Osteocyte (in vitro differentiated cells): ENCODE measurements around the gene NUDT6. TPM values are rescaled to one million over a fixed set of nuclear protein-coding genes. Genes with fewer than 3 reads are reported as not detected.

Source experiments
- DNase-seq: peaks from one replicate; pipeline ENCODE4 v3.0.0; 2021; ENCODE audit warnings: mixed read lengths; ENCODE audit not compliant: unreplicated experiment; ENCODE audit errors: extremely low spot score
- H3K27ac Mint-ChIP-seq: one replicate; pipeline ENCODE4 v1.8.0; 2021; ENCODE audit warnings: mild to moderate bottlenecking, mixed read lengths; ENCODE audit not compliant: unreplicated experiment
- H3K27me3 Mint-ChIP-seq: one replicate; pipeline ENCODE4 v1.8.0; 2021; ENCODE audit warnings: mixed read lengths; ENCODE audit not compliant: unreplicated experiment
- H3K36me3 Mint-ChIP-seq: one replicate; pipeline ENCODE4 v1.8.0; 2021; ENCODE audit warnings: mixed read lengths; ENCODE audit not compliant: unreplicated experiment
- H3K4me1 Mint-ChIP-seq: one replicate; pipeline ENCODE4 v1.8.0; 2021; ENCODE audit warnings: mixed read lengths; ENCODE audit not compliant: unreplicated experiment
- H3K4me3 Mint-ChIP-seq: one replicate; pipeline ENCODE4 v1.8.0; 2021; ENCODE audit warnings: mild to moderate bottlenecking, moderate library complexity, mixed read lengths; ENCODE audit not compliant: unreplicated experiment
- H3K9me3 Mint-ChIP-seq: one replicate; pipeline ENCODE4 v1.8.0; 2021; ENCODE audit warnings: mixed read lengths; ENCODE audit not compliant: unreplicated experiment
- total RNA-seq: library from RNA; stranded (reverse); gene quantifications from 2 replicates; pipeline ENCODE4 v1.2.1, GENCODE V29; 2021
- TF ChIP-seq, protein P1 (sequence below): fragments of 200-600 bp; sonication (generic); IDR thresholded peaks from 2 replicates; pipeline ENCODE4 v1.5.0; 2021; ENCODE audit warnings: antibody characterized with exemption, mild to moderate bottlenecking, moderate library complexity

Gene NUDT6
- total RNA-seq, 1 donor from 2014 or later = 4.8 TPM

DNA sequence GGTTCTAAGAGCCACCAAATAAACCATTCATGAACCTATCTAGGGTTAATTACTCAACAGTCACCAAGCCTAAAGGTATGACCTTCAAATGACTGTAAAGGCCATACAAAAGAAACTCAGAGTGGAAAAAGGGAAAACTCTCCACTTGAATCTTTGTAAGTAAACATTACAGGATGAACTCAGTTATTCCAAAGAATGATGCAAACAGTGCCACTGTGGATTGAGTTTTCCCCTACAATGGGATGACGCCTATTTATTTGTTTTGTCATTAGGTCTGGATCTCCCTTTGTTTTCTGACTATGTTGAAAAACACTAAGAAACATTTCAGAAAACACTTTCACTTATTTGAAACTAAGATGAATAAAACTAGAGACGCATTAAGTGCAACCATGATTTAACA, 12.7 kb downstream of the NUDT6 start:
- no peak for DNase-seq
- no peaks in the 10 kb centered on the region for H3K9me3 Mint-ChIP-seq
- H3K4me3 Mint-ChIP-seq = no peak overlapping the region
- H3K27me3 Mint-ChIP-seq = no peaks in the 10 kb centered on the region
- TF ChIP-seq, protein P1, sequence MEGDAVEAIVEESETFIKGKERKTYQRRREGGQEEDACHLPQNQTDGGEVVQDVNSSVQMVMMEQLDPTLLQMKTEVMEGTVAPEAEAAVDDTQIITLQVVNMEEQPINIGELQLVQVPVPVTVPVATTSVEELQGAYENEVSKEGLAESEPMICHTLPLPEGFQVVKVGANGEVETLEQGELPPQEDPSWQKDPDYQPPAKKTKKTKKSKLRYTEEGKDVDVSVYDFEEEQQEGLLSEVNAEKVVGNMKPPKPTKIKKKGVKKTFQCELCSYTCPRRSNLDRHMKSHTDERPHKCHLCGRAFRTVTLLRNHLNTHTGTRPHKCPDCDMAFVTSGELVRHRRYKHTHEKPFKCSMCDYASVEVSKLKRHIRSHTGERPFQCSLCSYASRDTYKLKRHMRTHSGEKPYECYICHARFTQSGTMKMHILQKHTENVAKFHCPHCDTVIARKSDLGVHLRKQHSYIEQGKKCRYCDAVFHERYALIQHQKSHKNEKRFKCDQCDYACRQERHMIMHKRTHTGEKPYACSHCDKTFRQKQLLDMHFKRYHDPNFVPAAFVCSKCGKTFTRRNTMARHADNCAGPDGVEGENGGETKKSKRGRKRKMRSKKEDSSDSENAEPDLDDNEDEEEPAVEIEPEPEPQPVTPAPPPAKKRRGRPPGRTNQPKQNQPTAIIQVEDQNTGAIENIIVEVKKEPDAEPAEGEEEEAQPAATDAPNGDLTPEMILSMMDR = no peak
- no peak overlapping the region for H3K27ac Mint-ChIP-seq
- peaks cover 15% of the 10 kb centered on the region for H3K36me3 Mint-ChIP-seq
- peaks cover 33% of the 10 kb centered on the region for H3K4me1 Mint-ChIP-seq

DNA sequence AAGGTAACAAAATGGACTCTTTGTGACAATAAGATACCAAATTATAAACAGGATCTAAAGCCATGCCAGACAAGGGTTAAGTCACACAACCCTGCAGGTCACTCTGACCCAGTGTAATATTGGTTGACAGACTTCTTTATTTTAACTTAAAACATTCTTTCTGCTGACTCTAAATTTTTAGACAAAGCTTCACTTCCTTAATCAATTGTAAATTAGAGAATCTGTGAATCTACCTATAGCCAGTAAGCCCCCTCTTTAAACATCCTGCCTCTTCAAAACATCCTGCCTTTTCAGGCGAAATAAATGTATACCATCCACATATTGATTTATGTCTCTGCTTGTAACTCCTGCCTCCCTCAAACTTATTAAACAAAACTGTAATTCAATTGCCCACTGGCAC, 14.2 kb downstream of the NUDT6 start:
- TF ChIP-seq, protein P1 = no peak
- H3K27me3 Mint-ChIP-seq = no peaks in the 10 kb centered on the region
- peaks cover 15% of the 10 kb centered on the region for H3K36me3 Mint-ChIP-seq
- DNase-seq = no peak
- H3K4me3 Mint-ChIP-seq = no peak overlapping the region
- H3K4me1 Mint-ChIP-seq = peaks cover 19% of the 10 kb centered on the region
- no peaks in the 10 kb centered on the region for H3K9me3 Mint-ChIP-seq
- no peak overlapping the region for H3K27ac Mint-ChIP-seq

DNA sequence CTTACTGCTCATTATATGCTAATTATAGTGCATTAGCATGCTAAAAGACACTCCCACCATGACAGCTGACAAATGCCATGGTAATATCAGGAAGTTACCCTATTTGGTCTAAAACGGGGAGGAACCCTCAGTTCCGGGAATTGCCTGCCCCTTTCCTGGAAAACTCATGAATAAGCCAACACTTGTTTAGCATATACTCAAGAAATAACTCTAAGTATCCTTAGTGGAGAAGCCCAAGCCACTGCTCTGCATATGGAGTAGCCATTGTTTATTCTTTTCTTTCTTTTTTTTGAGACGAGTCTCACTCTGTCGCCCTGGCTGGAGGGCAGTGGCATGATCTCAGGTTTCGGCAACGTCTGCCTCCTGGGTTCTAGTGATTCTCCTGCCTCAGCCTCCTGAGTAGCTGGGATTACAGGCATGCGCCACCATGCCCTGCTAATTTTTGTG, 15.5 kb downstream of the NUDT6 start:
- DNase-seq = no peak
- Mint-ChIP-seq H3K27me3 (no peaks in the 10 kb centered on the region), H3K36me3 (peaks cover 13% of the 10 kb centered on the region), H3K9me3 (no peaks in the 10 kb centered on the region), H3K4me1 (peaks cover 9% of the 10 kb centered on the region), H3K27ac (no peak overlapping the region), H3K4me3 (no peak overlapping the region)
- TF ChIP-seq, protein P1 = no peak

DNA sequence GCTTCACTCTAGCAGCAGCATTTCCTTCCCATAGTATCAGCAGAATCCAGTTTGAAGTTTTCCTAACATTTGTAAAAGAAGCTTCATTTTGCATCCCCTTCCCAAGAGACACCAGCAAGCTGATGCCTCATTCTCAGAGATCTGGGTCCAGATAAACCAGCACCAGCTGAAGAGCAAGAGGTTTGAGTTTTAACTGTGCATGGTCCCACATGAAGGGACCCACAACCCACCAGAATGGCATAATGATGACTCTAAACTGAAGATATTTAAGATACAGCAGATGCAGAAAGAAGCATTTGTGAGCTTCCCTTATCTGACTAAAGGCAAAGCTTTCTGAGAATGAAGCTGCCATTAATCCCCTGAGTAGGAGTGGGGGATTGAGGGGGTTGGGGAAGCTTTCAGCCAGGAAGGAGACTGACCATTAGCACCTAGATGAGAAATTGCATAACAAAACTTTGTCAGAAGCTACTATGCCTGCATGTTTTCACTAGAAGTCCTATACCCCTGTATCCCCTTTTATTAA, 18.6 kb downstream of the NUDT6 start:
- DNase-seq = no peak
- Mint-ChIP-seq H3K4me1 (peaks cover 17% of the 10 kb centered on the region), H3K9me3 (no peaks in the 10 kb centered on the region), H3K36me3 (peaks cover 7% of the 10 kb centered on the region), H3K4me3 (no peak overlapping the region), H3K27me3 (no peaks in the 10 kb centered on the region), H3K27ac (no peak overlapping the region)
- TF ChIP-seq, protein P1 = no peak

DNA sequence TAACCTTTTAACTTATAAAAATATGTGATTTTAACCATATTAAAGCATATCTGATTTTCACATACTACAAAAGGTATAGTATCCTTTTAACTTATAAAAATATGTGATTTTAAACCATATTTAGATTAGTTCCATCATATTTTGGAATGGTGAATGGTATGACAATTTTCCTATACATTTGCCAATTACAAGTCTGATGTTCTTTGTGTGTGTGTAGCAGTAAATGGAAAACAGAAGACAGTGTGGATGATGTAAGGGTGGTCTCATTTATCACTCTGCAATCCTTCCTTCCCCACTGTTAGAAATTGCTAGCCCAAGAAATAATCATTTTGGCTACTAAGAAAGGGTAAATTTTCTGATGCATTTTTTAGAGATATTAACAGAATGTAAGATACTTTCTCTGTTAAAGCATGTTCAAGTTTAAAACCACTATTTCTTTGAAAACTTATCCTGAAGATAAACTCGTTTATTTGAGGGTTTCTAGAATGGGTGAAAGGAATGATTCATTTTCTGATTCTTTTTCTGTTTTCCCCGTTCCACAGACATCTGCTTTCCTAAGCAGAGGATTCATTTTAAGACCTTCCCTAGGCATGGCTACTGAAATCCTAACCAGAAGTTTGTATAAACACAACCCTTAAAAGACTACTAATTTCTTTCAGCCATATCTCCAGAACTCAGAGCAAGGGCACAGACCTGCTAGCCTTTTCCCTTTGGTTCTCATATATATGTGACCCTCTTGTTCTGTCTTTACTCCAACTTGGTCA, 21.0 kb downstream of the NUDT6 start:
- Mint-ChIP-seq H3K27ac (no peak overlapping the region), H3K4me1 (peaks cover 28% of the 10 kb centered on the region), H3K4me3 (no peak overlapping the region), H3K27me3 (no peaks in the 10 kb centered on the region), H3K36me3 (peaks cover 5% of the 10 kb centered on the region), H3K9me3 (no peaks in the 10 kb centered on the region)
- TF ChIP-seq, protein P1 = no peak
- DNase-seq = no peak
